Measurements from ENCODE around the gene PSTK.

GRCh38 chr10:122955892-122956291, 24.3 kb upstream of the PSTK start:
- TF ChIP-seq, protein P1, sequence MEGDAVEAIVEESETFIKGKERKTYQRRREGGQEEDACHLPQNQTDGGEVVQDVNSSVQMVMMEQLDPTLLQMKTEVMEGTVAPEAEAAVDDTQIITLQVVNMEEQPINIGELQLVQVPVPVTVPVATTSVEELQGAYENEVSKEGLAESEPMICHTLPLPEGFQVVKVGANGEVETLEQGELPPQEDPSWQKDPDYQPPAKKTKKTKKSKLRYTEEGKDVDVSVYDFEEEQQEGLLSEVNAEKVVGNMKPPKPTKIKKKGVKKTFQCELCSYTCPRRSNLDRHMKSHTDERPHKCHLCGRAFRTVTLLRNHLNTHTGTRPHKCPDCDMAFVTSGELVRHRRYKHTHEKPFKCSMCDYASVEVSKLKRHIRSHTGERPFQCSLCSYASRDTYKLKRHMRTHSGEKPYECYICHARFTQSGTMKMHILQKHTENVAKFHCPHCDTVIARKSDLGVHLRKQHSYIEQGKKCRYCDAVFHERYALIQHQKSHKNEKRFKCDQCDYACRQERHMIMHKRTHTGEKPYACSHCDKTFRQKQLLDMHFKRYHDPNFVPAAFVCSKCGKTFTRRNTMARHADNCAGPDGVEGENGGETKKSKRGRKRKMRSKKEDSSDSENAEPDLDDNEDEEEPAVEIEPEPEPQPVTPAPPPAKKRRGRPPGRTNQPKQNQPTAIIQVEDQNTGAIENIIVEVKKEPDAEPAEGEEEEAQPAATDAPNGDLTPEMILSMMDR (IDR thresholded peaks at IDR 0.05) = no peak
- TF ChIP-seq POLR2A (IDR thresholded peaks at IDR 0.05) = no peak
- no peak for TF ChIP-seq POLR2AphosphoS5 (IDR thresholded peaks at IDR 0.05)
- no peak for TF ChIP-seq EP300 (IDR thresholded peaks at IDR 0.05)
